Upper lobe of left lung (tissue), 4 donors: Measurements from ENCODE around the gene AP2S1.

ENCODE experiments used
- CTCF ChIP-seq, 6 experiments: fragments of 450-650 bp in 4 of 6; fragments of 200-600 bp in 2 of 6; sonication (generic) in 2 of 6; IDR thresholded peaks; one replicate each; pipeline ENCODE4 v1.5.1; 2016 to 2019; ENCODE audit warnings: antibody characterized with exemption in 6 of 6
- POLR2A ChIP-seq, 4 donors: fragments of 450-650 bp; IDR thresholded peaks; one replicate each; pipeline ENCODE4 v1.5.1; 2016 to 2017; ENCODE audit warnings: antibody characterized with exemption in 4 of 4, mild to moderate bottlenecking in 2 of 4

GRCh38 chr19:46885411-46885810, 34.8 kb upstream of the AP2S1 start:
- TF ChIP-seq CTCF (IDR thresholded peaks at IDR 0.05) (no peak), POLR2A (IDR thresholded peaks at IDR 0.05) (no peak)
